Sigmoid colon (tissue), 4 donors: ENCODE data around the gene TWNK.

ENCODE experiments used
- CTCF ChIP-seq, 4 experiments: fragments of 450-650 bp in 3 of 4; fragments of 200-600 bp in 1 of 4; IDR thresholded peaks; one replicate each; pipeline ENCODE4 v1.5.1; 2016 to 2019; ENCODE audit warnings: antibody characterized with exemption in 4 of 4, mild to moderate bottlenecking in 3 of 4, moderate library complexity in 2 of 4
- POLR2A ChIP-seq, 2 donors: fragments of 450-650 bp; IDR thresholded peaks; one replicate each; pipeline ENCODE4 v1.6.1; 2016; ENCODE audit warnings: antibody characterized with exemption in 2 of 2, mild to moderate bottlenecking in 2 of 2, moderate library complexity in 2 of 2
- POLR2AphosphoS5 ChIP-seq, 4 donors: sonication (generic); formaldehyde crosslinking; IDR thresholded peaks; one replicate each; pipeline ENCODE4 v1.6.1; 2017; ENCODE audit warnings: antibody characterized with exemption in 4 of 4

GRCh38 chr10:101001659-101002035, 14.3 kb downstream of the TWNK start:
- TF ChIP-seq CTCF (IDR thresholded peaks at IDR 0.05): no peak
- TF ChIP-seq POLR2A (IDR thresholded peaks at IDR 0.05): no peak
- TF ChIP-seq POLR2AphosphoS5 (IDR thresholded peaks at IDR 0.05): no peak
